GM12873 (cell line): ENCODE data around the gene WIZ.

ENCODE experiments used
- CTCF ChIP-seq: IDR thresholded peaks from 2 replicates; pipeline ENCODE4 v1.5.1; 2012; ENCODE audit warnings: low read depth, mild to moderate bottlenecking, moderate library complexity, low read length, control low read depth; ENCODE audit not compliant: insufficient read depth; ENCODE audit errors: missing control alignments

Gene WIZ

GRCh38 chr19:15479391-15480345 is 29.9 kb upstream of the WIZ start, which contains the start of gene PGLYRP2:
Gene PGLYRP2 (minus strand): TSS chr19:15479501. CDS start chr19:15479371, 130 bp downstream.
- peak; percentile 7 for TF ChIP-seq CTCF

DNA sequence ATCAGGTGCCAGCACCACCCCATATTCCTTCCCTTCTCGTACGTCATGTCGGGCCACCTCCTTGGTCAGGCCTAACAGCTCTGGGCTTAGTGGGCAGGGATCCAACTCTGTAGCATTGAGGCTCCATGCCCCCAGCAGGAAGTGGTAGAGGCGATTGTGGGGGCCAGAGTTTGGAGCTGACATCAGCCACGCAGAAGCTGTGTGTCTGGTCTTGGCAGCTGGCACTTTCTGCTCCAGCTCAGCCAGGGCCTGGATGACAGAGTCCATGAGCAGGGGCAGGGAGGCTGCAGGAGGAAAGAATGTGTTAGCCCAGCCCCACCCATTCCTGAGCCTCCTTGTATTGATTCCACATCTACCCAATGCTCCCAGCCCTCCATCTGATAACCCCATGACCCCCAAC is 26.6 kb upstream of the WIZ start:
- TF ChIP-seq CTCF = no peak

DNA sequence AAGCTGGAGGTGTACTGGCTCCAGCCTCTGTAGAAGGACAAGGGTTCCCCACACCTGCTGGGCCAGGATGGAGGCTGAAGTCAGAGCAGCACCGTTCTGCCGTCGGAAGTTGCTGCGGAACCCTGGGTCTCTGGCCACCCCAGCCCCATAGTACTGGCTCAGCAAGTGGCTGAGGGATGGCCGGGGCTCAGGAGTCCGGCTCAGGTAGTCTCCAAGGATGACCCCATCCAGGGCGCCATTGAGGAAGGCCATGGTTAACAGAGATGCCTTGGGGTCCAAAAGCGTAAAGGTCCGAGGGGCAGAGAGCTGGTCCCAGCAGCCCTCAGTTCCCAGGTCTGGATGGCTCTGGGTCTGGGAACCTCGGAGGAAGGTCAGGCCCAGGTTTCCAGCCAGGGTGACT is 25.9 kb upstream of the WIZ start:
- TF ChIP-seq CTCF = no peak

DNA sequence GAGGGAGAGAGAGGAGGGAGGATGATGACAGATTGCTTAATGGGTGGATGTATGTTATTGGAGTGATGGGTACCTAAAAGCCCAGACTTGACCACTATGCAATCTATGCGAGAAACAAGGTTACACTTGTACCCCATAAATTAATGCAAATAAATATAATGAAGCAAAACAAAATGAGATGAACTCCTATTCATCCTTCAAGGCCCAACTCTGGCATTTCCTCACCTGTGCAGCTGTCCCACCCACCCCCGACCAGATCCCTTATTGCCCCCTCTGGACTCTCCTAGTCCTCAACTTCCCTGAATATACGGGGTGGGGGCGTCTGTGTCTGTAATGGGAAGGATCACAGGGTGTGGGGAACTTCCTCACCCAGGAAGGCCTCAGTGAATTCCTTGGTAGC is 25.4 kb upstream of the WIZ start:
- no peak for TF ChIP-seq CTCF

GRCh38 chr19:15471639-15472101 is 21.9 kb upstream of the WIZ start:
- TF ChIP-seq CTCF = no peak

GRCh38 chr19:15469513-15470297 is 19.9 kb upstream of the WIZ start:
- no peak for TF ChIP-seq CTCF
